HepG2 (cell line): Measurements from ENCODE around the gene GALNTL6. TPM values are rescaled to one million over a fixed set of nuclear protein-coding genes. Genes with fewer than 3 reads are reported as not detected.

ENCODE experiments used
- ATAC-seq: fragments of 200-7000 bp; cut with Tn5 transposase; 3 replicates; pipeline ENCODE4 v1.9.1; 2020; ENCODE audit warnings: mild to moderate bottlenecking, moderate library complexity
- BruUV-seq: library from RNA; stranded (reverse); fragments of 400-500 nt; replicated peaks from 2 replicates; lab custom pipeline; 2021; lab: Mats Ljungman, UMichigan
- CTCF ChIA-PET: fragments of 300-600 bp; formaldehyde crosslinking; extraction: SDS; loops from one replicate; lab custom pipeline; 2021; ENCODE audit warnings: low total read pairs, inconsistent platforms, low intra/inter-chr PET ratio; lab: Yijun Ruan, JAX
- POLR2A ChIA-PET: fragments of 350-600 bp; sonication (Branson Sonifier 250); formaldehyde crosslinking; loops from one replicate; lab custom pipeline; 2020; ENCODE audit warnings: antibody characterized with exemption, inconsistent platforms; lab: Yijun Ruan, JAX
- DNase-seq: peaks from one replicate; pipeline ENCODE4 v3.0.0-alpha.2; 2015; ENCODE audit warnings: low spot score
- FAIRE-seq: peaks from 3 replicates; lab custom pipeline; 2011; peaks lifted over from hg19 to GRCh38; lab: Jason Lieb, UNC
- H2AFZ ChIP-seq: one replicate; pipeline ENCODE4 v1.6.1; 2011; ENCODE audit warnings: low read length, inconsistent platforms
- H3K27ac ChIP-seq: fragments of 300-600 bp; 3 replicates; pipeline ENCODE4 v1.8.0; 2011; ENCODE audit warnings: mixed run types, mild to moderate bottlenecking, mixed read lengths, low read length, inconsistent platforms; ENCODE audit not compliant: insufficient read depth; ENCODE audit errors: extremely low read length
- H3K27me3 ChIP-seq, 2 experiments: fragments of 200-600 bp in 1 of 2; 2 replicates in 1 of 2; 3 replicates in 1 of 2; pipeline versions ENCODE4 v1.6.0 to v1.8.0; 2011; ENCODE audit warnings: low read length in 2 of 2, mild to moderate bottlenecking in 2 of 2, moderate library complexity in 2 of 2, inconsistent platforms in 1 of 2; ENCODE audit not compliant: insufficient read depth in 2 of 2, control insufficient read depth in 1 of 2
- H3K36me3 ChIP-seq, 2 experiments: fragments of 200-600 bp in 1 of 2; replicated peaks in 1 of 2; 2 replicates in 1 of 2; 3 replicates in 1 of 2; pipeline versions ENCODE4 v1.5.1 to v1.8.0; 2011; ENCODE audit warnings: low read length in 2 of 2, inconsistent platforms in 1 of 2; ENCODE audit not compliant: insufficient read depth in 2 of 2, control insufficient read depth in 1 of 2
- H3K4me1 ChIP-seq: 2 replicates; pipeline ENCODE4 v1.5.1; 2012; ENCODE audit warnings: low read length, inconsistent platforms; ENCODE audit not compliant: insufficient read depth
- H3K4me2 ChIP-seq: 2 replicates; pipeline ENCODE4 v1.6.0; 2011; ENCODE audit warnings: low read depth, low read length, inconsistent platforms
- H3K4me3 ChIP-seq, 3 experiments: fragments of 200-600 bp in 1 of 3; sonication (generic), shearing (Covaris generic) in 1 of 3; replicated peaks in 1 of 3; 2 replicates each; pipeline ENCODE4 v1.5.1; 2011 to 2016; ENCODE audit warnings: low read length in 3 of 3, inconsistent platforms in 2 of 3, low read depth in 2 of 3, mild to moderate bottlenecking in 2 of 3, control low read depth in 1 of 3, mixed read lengths in 1 of 3; ENCODE audit not compliant: insufficient read depth in 1 of 3
- H3K79me2 ChIP-seq: one replicate; pipeline ENCODE4 v1.6.1; 2011; ENCODE audit warnings: low read length, inconsistent platforms; ENCODE audit not compliant: insufficient read depth
- H3K9ac ChIP-seq: 2 replicates; pipeline ENCODE4 v1.6.0; 2011; ENCODE audit warnings: mild to moderate bottlenecking, low read depth, low read length, inconsistent platforms; ENCODE audit not compliant: insufficient read depth
- H3K9me3 ChIP-seq: 2 replicates; pipeline ENCODE4 v1.5.1; 2012; ENCODE audit warnings: mild to moderate bottlenecking, low read length
- H4K20me1 ChIP-seq: 2 replicates; pipeline ENCODE4 v1.6.0; 2011; ENCODE audit warnings: inconsistent platforms, mild to moderate bottlenecking, low read length, moderate library complexity; ENCODE audit not compliant: insufficient read depth
- CEBPZ ChIP-seq: IDR thresholded peaks from 2 replicates; pipeline ENCODE4 v1.6.1; 2012; ENCODE audit warnings: low read length, improper control_type of control experiment
- CHD4 ChIP-seq: fragments of 200-600 bp; sonication (generic); IDR thresholded peaks from 2 replicates; pipeline ENCODE4 v1.7.0; 2017; ENCODE audit warnings: mild to moderate bottlenecking, low read length, borderline replicate concordance
- HHEX ChIP-seq: IDR thresholded peaks from 2 replicates; pipeline ENCODE4 v1.6.1; 2016; ENCODE audit warnings: control low read depth
- HOXA5 ChIP-seq: sonication (generic); formaldehyde crosslinking; IDR thresholded peaks from 2 replicates; pipeline ENCODE4 v1.4.0; 2020; ENCODE audit warnings: missing genetic modification reagents
- IRF2 ChIP-seq: IDR thresholded peaks from 2 replicates; pipeline ENCODE4 v1.6.1; 2018; ENCODE audit warnings: missing genetic modification reagents, missing compliant biosample characterization
- MED13 ChIP-seq: sonication (generic); formaldehyde crosslinking; IDR thresholded peaks from 2 replicates; pipeline ENCODE4 v1.5.0; 2020; ENCODE audit warnings: missing genetic modification reagents
- MLX ChIP-seq: IDR thresholded peaks from 2 replicates; pipeline ENCODE4 v1.6.1; 2016
- NFKB2 ChIP-seq: sonication (generic); formaldehyde crosslinking; IDR thresholded peaks from 2 replicates; pipeline ENCODE4 v1.4.0; 2020; ENCODE audit warnings: missing genetic modification reagents, borderline replicate concordance
- PAWR ChIP-seq: sonication (generic); formaldehyde crosslinking; IDR thresholded peaks from 2 replicates; pipeline ENCODE4 v1.4.0; 2020; ENCODE audit warnings: missing genetic modification reagents, mild to moderate bottlenecking, borderline replicate concordance
- SMARCC2 ChIP-seq: fragments of 450-650 bp; IDR thresholded peaks from 2 replicates; pipeline ENCODE4 v1.6.1; 2017; ENCODE audit warnings: antibody characterized with exemption, mild to moderate bottlenecking
- SSRP1 ChIP-seq: IDR thresholded peaks from 2 replicates; pipeline ENCODE4 v1.6.1; 2016; ENCODE audit warnings: control low read depth
- TARDBP ChIP-seq: sonication (generic); formaldehyde crosslinking; IDR thresholded peaks from 2 replicates; pipeline ENCODE4 v1.8.0; 2022; ENCODE audit warnings: mild to moderate bottlenecking, missing genetic modification reagents
- ZKSCAN1 ChIP-seq: fragments of 150-350 bp; IDR thresholded peaks from 2 replicates; pipeline ENCODE4 v1.6.1; 2014; ENCODE audit warnings: low read length
- ZMAT5 ChIP-seq: sonication (generic); formaldehyde crosslinking; IDR thresholded peaks from 2 replicates; pipeline ENCODE4 v1.5.0; 2020; ENCODE audit warnings: mild to moderate bottlenecking, low read depth, missing genetic modification reagents, borderline replicate concordance
- ZNF256 ChIP-seq: sonication (generic); formaldehyde crosslinking; conservative IDR thresholded peaks from 2 replicates; pipeline ENCODE4 v1.4.0; 2020; ENCODE audit warnings: missing genetic modification reagents
- ZNF33B ChIP-seq: sonication (generic); formaldehyde crosslinking; IDR thresholded peaks from 2 replicates; pipeline ENCODE4 v1.5.1; 2020; ENCODE audit warnings: mild to moderate bottlenecking, missing genetic modification reagents
- ZNF580 ChIP-seq: IDR thresholded peaks from 2 replicates; pipeline ENCODE4 v1.6.1; 2016; ENCODE audit warnings: low read depth, borderline replicate concordance
- WGBS: methylation state at CpG from one replicate; pipeline ENCODE4 v1.1.6; 2017; ENCODE audit warnings: low lambda C conversion rate; 5-methylcytosine and 5-hydroxymethylcytosine counted together
- in situ Hi-C: cut with HindIII; loops from 2 replicates; pipeline ENCODE4 v1.10.0; 2017; ENCODE audit warnings: low pct_unique_long_range_greater_than_20kb; ENCODE audit not compliant: extremely low pct_ligation_motif_present
- intact Hi-C: fragments of 100-400 bp; cut with micrococcal nuclease; formaldehyde crosslinking; loops from one replicate; pipeline ENCODE4 v1.10.0; 2022; ENCODE audit not compliant: unreplicated experiment
- polyA plus RNA-seq, 8 experiments: library from polyadenylated mRNA; depleted of rRNA in 3 of 8; stranded (reverse) in 7 of 8; unstranded in 1 of 8; fragments of >200 nt; fragmentation: Illumina TruSeq in 4 of 8; extraction: Trizol in 4 of 8; gene quantifications; 2 replicates each; pipeline versions ENCODE4 v1.2.1 to v1.2.3, GENCODE V29; 2011 to 2016; ENCODE audit warnings: low read depth in 4 of 8, missing spikeins in 1 of 8, mixed read lengths in 1 of 8; ENCODE audit not compliant: insufficient read depth in 1 of 8
- total RNA-seq, 5 experiments: library from RNA; depleted of rRNA; stranded (reverse); fragments of >200 nt; fragmentation: Illumina TruSeq; extraction: Trizol; gene quantifications; 2 replicates each; pipeline ENCODE4 v1.2.3, GENCODE V29; 2016; ENCODE audit warnings: low read depth in 1 of 5

The GALNTL6 gene
- total and polyA plus RNA-seq, 2 of the 13 experiments (the other 11 are each of a cell fraction or from before 2014, with no cell fraction given): not detected

GRCh38 chr4:172157946-172158345 lies 344.7 kb downstream of the GALNTL6 start:
- CTCF ChIA-PET: no interaction called here
- TF ChIP-seq ZNF33B (CRISPR knock-in tag) (no peak), ZKSCAN1 (no peak), ZMAT5 (CRISPR knock-in tag) (no peak), SSRP1 (no peak)
- TF ChIP-seq, all 625 proteins: peak for 0
- Histone ChIP-seq H3K79me2 (no peaks in the 10 kb centered on the region), H2AFZ (no peak overlapping the region), H3K9ac (no peak overlapping the region), H3K4me1 (no peaks in the 10 kb centered on the region), H3K27ac (no peak overlapping the region), H3K4me3 (no peak overlapping the region), H3K9me3 (no peaks in the 10 kb centered on the region), H3K27me3 (no peaks in the 10 kb centered on the region), H4K20me1 (no peaks in the 10 kb centered on the region), H3K4me2 (no peak overlapping the region), H3K36me3 (no peaks in the 10 kb centered on the region)
- ATAC-seq (no peak), FAIRE-seq (no peak), DNase-seq (no peak)
- POLR2A ChIA-PET: no interaction called here
- in situ Hi-C loops (no loop called here), intact Hi-C loops (no loop called here)
- BruUV-seq: no TSS peak
- WGBS: 0% methylated on average over 2 of the region's 2 CpGs

- Histone ChIP-seq H3K4me2 (no peak overlapping the region), H3K36me3 (no peaks in the 10 kb centered on the region), H4K20me1 (no peaks in the 10 kb centered on the region), H3K27me3 (no peaks in the 10 kb centered on the region), H3K9ac (no peak overlapping the region), H3K9me3 (no peaks in the 10 kb centered on the region), H2AFZ (no peak overlapping the region), H3K4me1 (no peaks in the 10 kb centered on the region), H3K79me2 (no peaks in the 10 kb centered on the region), H3K27ac (no peak overlapping the region), H3K4me3 (no peak overlapping the region)
- WGBS: 9% methylated on average over 2 of the region's 2 CpGs
- TF ChIP-seq CEBPZ (no peak), HHEX (CRISPR knock-in tag) (no peak), TARDBP (CRISPR knock-in tag) (no peak), ZNF256 (CRISPR knock-in tag) (no peak), CHD4 (no peak), IRF2 (no peak), MED13 (CRISPR knock-in tag) (no peak), NFKB2 (CRISPR knock-in tag) (no peak), PAWR (CRISPR knock-in tag) (no peak), MLX (CRISPR knock-in tag) (no peak), SMARCC2 (no peak), HOXA5 (CRISPR knock-in tag) (no peak), ZNF580 (CRISPR knock-in tag) (no peak)
- ChIA-PET POLR2A (no interaction called here), CTCF (no interaction called here)
- no peak for FAIRE-seq
- no peak for DNase-seq
- in situ Hi-C loops (no loop called here), intact Hi-C loops (no loop called here)
- no TSS peak for BruUV-seq
- no peak for ATAC-seq
These were observed 350.0 kb downstream of the GALNTL6 start for GRCh38 chr4:172163215-172163614.
